Activated gamma-delta T cell (primary cell): ENCODE data around the gene GSTA3.
"Not testable (repeated sequence)": the region's sequence is repeated elsewhere in the genome, so short reads cannot be mapped to it uniquely, and the experiment has no call there.

Experiments used
- DNase-seq: peaks from one replicate; lab custom pipeline; 2025; lab: John Stamatoyannopoulos, UW

The GSTA3 gene

GRCh38 chr6:52910091-52910490 is 593 bp upstream of the GSTA3 start:
- no peak for DNase-seq

DNA sequence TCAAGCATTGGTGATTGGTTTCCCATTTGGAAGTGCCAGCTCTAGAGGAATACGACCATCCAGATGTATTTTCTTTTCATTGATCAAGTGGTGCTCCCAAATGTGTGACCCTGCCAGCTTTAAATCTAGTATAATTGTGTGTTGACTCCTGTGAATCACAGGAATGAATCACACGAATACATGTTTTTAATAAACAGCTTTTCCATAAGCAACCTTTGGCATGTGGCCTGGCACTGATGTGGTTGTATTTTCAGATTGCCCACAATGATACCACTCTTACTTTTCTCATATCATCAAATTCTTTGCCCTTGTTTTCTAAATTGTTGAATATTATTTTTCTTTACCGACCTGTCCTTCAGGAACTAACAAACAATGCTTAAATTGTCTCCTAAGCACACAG is 367 bp downstream of the GSTA3 start:
- DNase-seq, result no peak

DNA sequence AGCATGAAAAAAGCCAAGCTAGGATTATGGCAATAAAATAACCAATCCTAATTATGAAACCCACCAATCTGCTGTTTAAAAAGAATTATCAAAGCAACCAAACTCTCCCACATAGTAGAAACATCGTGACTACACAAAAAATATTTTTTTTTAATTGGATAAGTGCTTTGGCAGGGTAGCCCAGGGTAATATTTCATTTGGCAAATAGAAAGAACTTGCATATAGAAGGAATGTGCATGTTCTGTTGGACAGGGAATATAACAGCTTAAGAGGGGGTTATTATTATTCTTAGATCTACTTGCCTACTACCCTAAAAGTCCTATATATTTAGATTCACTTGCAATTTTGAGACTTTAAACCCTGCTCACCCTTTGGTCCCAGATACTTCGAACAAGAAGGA is 972 bp downstream of the GSTA3 start:
- DNase-seq, result no peak

DNA sequence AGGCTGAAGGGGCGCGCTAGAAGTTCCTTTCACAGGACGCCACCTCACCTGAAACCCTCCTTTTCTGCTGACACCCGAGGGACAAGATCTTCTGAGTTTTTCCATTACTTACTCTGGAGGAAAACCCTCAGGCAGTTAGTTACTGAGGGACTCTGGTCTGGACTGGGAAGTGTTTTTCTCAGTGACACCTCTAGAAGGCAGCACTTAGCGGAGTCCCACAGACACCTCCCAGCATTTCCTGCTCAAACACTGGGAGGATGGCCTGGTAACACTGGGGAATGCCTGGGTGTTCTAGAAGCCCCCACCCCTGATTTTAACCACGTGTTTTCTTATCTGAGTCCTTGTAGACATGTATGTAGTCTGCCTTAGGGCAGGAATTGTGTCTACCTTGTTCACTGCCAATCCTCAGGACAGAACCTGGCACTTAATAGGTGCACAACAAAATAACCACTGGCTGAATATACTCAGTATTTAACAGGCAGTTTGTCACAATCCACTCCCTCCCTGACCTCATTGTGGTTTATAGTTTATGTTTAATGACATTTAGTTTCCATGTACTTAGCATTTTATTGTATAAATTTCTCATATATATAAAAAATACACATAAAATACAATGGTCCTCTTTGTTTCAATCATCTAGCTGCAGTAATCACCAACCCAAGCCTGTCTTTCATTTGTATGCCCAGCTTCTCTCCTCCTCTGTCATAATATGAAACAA is 4.8 kb downstream of the GSTA3 start:
- DNase-seq, result no peak

DNA sequence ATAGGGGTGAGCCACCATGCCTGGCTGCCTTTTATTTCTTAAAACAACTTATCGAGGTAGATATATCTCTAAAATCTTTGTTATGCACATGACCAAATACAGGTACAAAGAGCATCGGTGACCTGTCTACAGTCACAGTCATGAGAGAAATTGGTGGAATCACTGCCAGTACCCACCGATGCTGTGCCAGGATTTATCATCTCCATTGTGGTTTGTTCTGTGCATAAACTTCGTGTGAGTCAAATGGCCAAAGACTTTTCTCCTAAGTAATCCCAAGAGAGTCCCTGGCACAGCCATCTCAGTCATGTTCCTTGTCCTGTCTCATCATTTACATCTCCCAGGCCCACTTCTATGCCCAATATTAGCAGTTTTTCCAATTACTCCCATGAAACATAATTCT is 9.0 kb downstream of the GSTA3 start:
- DNase-seq, result no peak

DNA sequence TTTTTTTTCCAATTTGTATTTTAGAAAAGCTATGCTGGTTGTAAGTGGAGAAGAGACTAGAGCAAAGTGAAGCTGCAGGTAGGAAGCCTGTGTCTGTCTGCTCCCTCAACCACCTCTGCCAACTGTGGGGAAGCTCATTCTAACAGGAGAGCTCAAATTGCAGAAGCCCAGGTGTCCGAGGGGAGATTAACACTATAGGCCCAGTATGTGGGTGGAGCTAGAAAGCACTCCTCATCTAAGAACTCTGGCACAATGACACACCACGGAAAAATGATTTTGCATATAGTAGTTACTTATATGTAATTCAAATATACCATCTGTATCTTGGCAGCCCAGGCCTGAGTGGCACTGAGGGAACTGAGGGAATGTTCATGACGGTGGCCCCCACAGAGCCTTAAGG is 13.7 kb downstream of the GSTA3 start:
- DNase-seq, result not testable (repeated sequence)

GRCh38 chr6:52894285-52894684 is 15.2 kb downstream of the GSTA3 start:
- DNase-seq, result no peak

- DNase-seq, result no peak
Measured at GRCh38 chr6:52893803-52894202, 15.7 kb downstream of the GSTA3 start.

DNA sequence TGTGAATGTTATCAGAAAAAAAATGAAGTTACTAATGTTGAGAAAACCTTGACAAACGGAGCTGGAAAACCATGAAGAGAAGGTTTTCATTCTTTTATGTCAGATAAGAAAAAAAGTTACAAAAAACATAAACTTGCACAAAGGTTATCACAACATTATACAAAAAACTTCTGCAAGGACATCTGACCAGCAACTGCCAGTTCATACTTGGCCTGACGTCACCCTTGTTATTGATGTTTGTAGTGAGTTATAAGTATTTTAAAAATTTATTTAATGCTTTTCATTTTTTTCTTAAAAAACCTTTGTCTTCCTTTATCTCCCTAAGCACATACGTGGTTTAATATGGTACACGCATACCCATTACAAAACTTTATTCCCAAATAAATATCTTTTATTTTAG is 16.3 kb downstream of the GSTA3 start:
- DNase-seq, result no peak

DNA sequence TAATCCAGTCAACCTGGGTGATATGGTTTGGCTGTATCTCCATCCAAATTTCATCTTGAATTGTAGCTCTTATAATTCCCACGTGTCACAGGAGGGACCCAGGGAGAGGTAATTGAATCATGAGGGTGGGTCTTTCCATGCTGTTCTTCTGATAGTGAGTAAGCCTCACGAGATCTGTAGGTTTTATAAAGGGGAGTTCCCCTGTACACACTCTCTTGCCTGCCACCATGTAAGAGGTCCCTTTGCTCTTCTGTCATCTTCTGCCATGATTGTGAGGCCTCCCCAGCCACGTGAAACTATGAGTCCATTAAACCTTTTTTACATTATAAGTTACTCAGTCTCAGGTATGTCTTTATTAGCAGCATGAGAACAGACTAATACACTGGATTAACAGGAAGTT is 19.5 kb downstream of the GSTA3 start:
- no peak for DNase-seq

DNA sequence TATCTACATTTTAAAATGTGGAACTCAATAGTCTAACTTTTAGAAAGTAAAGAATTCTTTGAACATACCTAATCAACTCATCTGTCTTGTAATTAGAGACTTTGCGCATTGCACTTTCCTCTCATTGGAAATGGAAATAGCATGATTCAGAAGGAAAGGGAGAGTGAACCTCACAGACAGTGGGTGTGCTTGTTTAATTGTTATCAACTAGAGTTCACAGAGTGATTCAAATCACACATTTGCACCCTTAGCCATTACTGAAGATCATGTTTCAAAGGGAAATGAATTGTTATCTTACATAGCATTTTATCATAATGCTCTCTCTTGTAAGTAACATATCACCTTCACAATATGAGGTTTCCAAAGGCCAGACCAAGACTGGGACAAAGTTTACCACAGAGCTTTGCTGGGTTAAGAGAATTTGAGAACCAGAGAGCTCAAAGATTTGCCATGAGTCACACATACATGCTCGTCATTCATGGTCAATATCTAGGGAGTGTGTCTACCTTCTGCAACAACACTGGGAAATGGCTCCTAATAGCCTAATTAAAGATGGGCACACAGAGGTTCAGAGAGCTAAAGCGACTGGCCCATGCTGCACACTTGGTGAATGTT is 21.5 kb downstream of the GSTA3 start:
- no peak for DNase-seq

- no peak for DNase-seq
Measured at GRCh38 chr6:52881996-52882841, 27.3 kb downstream of the GSTA3 start.

GRCh38 chr6:52881662-52881995 is 27.9 kb downstream of the GSTA3 start:
- DNase-seq, result no peak

DNA sequence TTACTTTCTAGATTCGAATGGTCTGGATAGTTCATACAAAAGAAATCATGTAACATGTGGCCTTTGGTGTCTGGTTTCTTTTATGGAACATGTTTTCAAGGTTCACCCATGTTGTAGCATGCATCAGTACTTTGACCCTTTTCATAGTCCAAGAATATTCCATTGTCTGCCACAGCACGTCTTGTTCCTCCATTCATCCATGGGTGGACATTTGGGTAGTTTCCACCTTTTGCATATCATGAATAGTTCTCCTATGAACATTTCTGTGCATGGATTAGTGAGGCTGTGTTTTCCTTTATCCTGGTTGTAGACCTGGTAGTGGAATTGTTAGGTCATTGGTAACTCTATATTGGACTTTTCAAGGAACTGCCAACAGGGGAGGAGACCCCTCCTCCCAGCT is 31.7 kb downstream of the GSTA3 start:
- DNase-seq, result no peak

GRCh38 chr6:52877168-52877567 is 32.3 kb downstream of the GSTA3 start:
- DNase-seq, result no peak

DNA sequence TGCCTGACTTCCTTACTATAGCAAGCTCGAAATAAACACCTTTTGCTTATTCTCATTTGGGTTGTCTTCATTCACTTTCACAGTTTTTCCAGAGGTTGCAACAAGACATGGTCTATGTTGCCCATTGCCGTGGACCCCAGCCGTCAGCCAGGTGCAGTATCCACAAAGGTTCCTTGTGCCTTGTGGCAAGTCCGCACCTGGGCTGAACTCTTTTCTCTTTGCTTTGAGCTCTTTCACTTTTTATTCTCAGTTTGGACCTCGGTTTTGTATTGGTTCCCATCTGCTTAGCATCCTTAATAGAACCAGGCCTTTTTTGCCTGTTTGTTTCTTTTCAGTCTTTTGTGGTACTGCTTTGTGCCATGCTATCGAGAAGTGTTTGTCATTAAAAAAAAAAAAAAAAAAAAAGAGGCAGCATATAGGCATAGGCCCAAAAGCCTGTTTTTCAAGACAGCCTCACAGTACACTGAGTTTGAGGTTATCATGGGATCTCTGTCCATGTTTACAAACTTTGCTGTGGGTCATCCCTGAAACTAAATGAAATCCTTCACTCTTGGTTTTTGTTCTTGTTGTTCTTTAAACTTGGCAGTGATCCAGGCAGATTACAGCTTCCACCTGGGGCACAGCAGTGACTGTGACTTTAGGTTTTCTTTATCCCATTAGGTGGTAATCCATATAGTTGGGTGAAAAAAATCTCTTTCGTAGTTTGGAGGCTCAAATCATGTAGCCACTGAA is 33.3 kb downstream of the GSTA3 start:
- DNase-seq, result no peak

DNA sequence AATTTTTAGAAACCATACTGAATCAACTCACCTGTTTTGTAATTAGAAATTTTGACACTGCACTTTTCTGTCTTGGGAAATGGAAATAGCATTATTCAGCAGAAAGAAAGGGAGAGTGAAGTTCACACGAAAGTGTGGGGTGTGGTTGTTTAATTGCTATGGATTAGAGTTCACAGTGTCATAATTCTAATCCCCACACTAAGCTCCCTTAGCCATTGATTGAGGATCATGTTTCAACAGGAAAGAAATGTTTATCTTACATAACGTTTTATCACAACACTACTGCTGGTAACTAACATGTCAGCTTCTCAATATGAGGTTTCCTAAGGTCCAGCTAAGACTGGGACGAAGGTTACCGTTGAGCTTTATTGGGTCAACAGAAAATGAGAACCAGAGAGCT is 37.5 kb downstream of the GSTA3 start:
- no peak for DNase-seq

DNA sequence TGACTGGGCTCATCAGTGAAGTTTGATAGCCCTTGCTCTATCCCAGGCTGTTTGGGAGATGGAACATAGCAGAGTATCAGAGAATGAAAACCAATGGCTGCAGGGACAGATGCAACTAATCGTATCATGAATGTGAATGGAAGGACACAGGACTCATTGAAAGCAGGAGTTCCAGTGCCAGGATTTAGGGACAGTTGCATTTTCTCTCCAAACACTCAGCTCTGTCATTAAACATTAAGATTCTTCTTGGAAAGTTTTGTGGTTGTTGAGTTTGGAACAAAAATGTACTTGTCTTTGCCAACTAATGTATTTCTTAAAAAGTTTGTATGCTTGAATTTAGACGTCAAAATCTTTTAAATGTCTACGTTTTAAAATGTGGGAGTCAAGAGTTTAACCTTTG is 37.9 kb downstream of the GSTA3 start:
- DNase-seq, result no peak

DNA sequence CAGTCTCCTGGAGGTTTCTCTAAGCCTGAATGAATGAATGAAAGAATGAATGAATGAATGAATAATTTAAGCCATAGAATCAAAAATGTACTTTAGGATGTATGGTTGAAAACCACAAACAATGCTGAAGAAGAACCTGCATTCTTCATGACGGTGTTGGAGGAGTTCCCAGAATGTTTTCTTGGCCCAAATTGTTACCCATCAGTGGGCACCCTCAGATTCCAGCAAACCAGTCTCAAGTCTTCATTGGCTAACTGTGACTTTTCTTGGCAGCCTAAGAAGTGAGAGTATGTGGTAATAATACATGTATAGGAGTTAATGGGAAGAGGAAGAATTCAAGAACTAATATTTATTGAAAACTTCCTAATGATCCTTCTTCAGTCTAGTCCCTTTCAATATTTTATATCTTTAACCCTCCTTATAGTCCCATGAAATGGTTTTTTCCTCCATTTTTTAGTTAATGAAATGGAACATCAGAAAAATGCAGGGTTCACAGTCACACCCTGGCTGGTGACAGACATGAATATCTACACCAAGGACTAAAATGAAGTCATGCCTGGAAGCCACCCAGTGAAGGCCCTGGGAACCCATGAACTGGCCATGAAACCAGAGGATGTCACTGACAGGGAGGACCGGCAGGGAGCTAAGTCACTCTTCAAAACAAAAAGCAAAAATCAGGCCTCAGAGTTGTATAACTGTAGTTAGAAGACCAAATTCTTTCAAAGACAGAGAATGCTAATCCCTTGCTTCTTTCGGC is 39.0 kb downstream of the GSTA3 start:
- not testable (repeated sequence) for DNase-seq

DNA sequence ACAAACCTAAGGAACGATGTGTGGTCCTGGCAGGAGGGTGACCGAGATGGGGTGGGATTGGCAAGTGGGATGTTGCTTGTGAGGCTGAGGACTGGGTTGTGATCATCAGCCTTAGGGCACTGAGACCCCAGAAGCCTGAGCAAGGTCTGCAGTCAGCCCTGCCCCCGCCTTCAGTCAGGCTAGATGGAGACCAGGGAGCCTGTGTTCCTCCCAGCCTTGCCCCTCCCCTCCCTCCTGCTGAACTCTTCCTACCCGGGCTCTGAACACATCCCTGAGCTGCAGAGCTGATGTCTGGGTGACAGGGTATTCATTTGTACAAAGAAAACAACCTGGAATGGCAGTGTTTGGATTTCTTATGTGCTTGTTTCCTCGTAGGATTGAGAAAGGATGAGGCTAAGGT is 40.6 kb downstream of the GSTA3 start:
- DNase-seq, result not testable (repeated sequence)

DNA sequence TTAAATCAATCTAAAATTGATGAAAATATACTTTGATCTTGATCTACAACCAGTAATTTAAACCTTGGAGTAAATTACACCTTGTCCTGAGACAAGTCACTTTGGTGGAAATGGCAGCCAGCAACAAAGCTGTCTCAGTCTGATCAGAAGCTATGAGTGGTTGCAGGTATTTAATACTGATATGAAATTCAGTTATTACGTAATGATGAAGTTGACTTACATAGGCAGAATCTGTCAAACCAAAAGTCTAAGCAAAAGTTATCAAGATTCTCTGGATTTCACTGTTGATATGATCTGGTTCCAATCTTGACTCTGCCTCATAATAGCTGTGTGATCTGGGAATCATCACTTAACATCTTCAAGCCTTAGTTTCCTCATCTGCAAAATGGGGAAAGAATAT is 41.3 kb downstream of the GSTA3 start:
- no peak for DNase-seq

DNA sequence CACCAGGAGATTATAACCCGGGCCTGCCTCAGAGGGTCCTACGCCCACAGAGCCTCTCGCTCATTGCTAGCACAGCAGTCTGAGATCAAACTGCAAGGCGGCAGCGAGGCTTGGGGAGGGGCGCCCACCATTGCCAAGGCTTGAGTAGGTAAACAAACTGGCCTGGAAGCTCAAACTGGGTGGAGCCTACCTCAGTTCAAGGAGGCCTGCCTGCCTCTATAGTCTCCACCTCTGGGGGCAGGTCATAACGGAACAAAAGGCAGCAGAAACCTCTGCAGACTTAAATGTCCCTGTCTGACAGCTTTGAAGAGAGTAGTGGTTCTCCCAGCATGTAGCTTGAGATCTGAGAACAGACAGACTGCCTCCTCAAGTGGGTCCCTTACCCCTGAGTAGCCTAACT is 48.3 kb downstream of the GSTA3 start:
- not testable (repeated sequence) for DNase-seq
